Naive B cell (primary cell): Measurements from ENCODE around the gene G6PC3. TPM values are rescaled to one million over a fixed set of nuclear protein-coding genes. Genes with fewer than 3 reads are reported as not detected.
"Not testable (repeated sequence)": the region's sequence is repeated elsewhere in the genome, so short reads cannot be mapped to it uniquely, and the experiment has no call there.

ENCODE experiments used
- ATAC-seq, 2 donors: fragments of 150-1000 bp; cut with Tn5 transposase; 2 replicates each; pipeline ENCODE4 v1.10.0; 2021; ENCODE audit warnings: low read depth in 2 of 2, mild to moderate bottlenecking in 2 of 2, moderate library complexity in 2 of 2
- DNase-seq: peaks from one replicate; pipeline ENCODE4 v3.0.0; 2022
- H3K27ac Mint-ChIP-seq, 6 donors: one replicate each; pipeline ENCODE4 v1.8.0; 2020 to 2022; ENCODE audit warnings: mild to moderate bottlenecking in 6 of 6, mixed read lengths in 6 of 6, moderate library complexity in 5 of 6, inconsistent platforms in 2 of 6
- H3K27me3 Mint-ChIP-seq, 3 donors: one replicate each; pipeline ENCODE4 v1.8.0; 2021 to 2022; ENCODE audit warnings: mixed read lengths in 3 of 3, mild to moderate bottlenecking in 1 of 3
- H3K36me3 Mint-ChIP-seq, 2 donors: one replicate each; pipeline ENCODE4 v1.8.0; 2020 to 2022; ENCODE audit warnings: mixed read lengths in 2 of 2, inconsistent platforms in 1 of 2, mild to moderate bottlenecking in 1 of 2
- H3K4me1 Mint-ChIP-seq, 3 donors: one replicate each; pipeline ENCODE4 v1.8.0; 2020 to 2022; ENCODE audit warnings: mixed read lengths in 3 of 3, inconsistent platforms in 1 of 3, mild to moderate bottlenecking in 1 of 3, moderate library complexity in 1 of 3
- H3K4me3 Mint-ChIP-seq, 8 donors: one replicate each; pipeline ENCODE4 v1.8.0; 2020 to 2022; ENCODE audit warnings: mild to moderate bottlenecking in 8 of 8, mixed read lengths in 8 of 8, moderate library complexity in 8 of 8, inconsistent platforms in 2 of 8
- H3K9me3 Mint-ChIP-seq, 7 donors: one replicate each; pipeline ENCODE4 v1.8.0; 2020 to 2022; ENCODE audit warnings: mixed read lengths in 7 of 7, mild to moderate bottlenecking in 5 of 7, inconsistent platforms in 2 of 7, moderate library complexity in 1 of 7
- polyA plus RNA-seq, 6 donors: library from polyadenylated mRNA; unstranded; fragments of 300-500 nt; fragmentation: Illumina TruSeq; gene quantifications; one replicate each; pipeline ENCODE4 v1.2.3, GENCODE V29; 2021; ENCODE audit warnings: low read depth in 6 of 6

The G6PC3 gene
- polyA plus RNA-seq, 6 donors from 2014 or later: 19.2 to 28.0 (median 24.6) TPM

DNA sequence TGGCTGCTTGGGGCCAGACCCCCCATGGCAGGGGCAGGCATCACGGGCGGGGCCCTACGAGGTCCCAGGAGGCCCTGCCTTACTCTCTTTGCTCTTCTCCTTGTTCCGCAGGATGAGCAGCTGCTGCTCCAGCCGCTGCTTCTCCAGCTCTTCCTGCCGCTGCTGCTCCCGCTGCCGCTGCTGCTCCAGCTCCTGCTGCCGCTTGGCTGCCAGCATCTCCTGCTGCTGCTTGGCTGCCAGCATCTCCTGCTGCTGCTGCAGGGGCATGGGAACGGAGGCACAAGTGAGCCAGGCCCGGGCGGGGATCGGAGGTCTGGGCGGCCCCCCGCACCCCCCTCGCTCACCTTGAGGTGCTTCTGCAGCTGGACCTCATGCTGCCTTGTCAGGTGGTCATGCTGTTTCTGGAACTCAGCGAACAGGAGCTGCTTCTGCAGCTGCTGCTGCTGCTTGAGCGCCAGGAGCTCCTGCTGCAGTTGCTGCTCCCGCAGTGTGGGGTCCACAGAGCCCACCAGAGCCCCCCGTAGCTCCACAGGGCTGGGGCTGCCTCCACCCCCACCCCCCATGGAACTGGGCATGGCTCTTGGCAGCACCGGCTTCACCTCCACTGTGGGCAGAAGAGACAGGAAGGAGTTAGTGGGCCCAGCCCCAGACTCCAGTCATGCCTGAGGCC lies 22.8 kb downstream of the G6PC3 start:
- peaks cover 0 to 2% (median 0%) of the 10 kb centered on the region in 7 donors for H3K9me3 Mint-ChIP-seq
- ATAC-seq: no peak
- H3K4me1 Mint-ChIP-seq: peaks cover 18 to 27% (median 22%) of the 10 kb centered on the region in 3 donors
- no peak for DNase-seq
- no peaks in the 10 kb centered on the region for H3K27me3 Mint-ChIP-seq
- H3K4me3 Mint-ChIP-seq: no peak overlapping the region
- H3K27ac Mint-ChIP-seq: no peak overlapping the region
- peaks cover 0 to 15% of the 10 kb centered on the region in 2 donors for H3K36me3 Mint-ChIP-seq

DNA sequence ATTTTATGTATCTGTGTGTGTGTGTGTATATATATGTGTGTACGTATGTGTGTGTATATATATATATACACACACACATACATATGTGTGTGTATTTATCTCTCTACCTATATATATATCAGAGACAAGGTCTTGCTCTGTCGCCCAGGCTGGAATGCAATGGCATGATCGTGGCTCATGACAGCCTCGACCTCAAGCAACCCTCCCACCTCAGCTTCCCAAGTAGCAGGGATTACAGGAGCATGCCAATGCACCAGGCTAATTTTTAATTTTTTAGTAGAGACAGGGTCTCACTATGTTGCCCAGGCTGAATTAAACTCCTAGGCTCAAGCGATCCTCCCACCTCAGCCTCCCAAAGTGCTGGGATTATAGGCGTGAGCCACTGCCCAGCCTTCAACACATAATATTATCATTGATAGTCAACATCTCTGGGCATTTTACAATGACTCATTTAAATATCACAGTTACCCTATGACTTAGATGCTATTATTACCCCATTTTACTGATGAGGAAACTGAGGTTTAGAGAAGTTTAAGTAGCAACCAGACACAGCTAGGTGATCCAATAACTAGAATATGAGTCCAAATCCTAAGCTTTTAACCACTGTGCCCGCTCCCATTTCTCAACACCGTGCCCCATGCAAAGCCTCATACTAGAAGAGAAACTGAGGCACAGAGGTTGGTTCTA lies 24.3 kb downstream of the G6PC3 start:
- Mint-ChIP-seq H3K36me3 (peaks cover 0 to 8% of the 10 kb centered on the region in 2 donors), H3K27me3 (no peaks in the 10 kb centered on the region), H3K4me3 (no peak overlapping the region), H3K4me1 (peaks cover 18 to 27% (median 26%) of the 10 kb centered on the region in 3 donors), H3K9me3 (peaks cover 0 to 2% (median 0%) of the 10 kb centered on the region in 7 donors), H3K27ac (no peak overlapping the region)
- DNase-seq (no peak), ATAC-seq (no peak)

DNA sequence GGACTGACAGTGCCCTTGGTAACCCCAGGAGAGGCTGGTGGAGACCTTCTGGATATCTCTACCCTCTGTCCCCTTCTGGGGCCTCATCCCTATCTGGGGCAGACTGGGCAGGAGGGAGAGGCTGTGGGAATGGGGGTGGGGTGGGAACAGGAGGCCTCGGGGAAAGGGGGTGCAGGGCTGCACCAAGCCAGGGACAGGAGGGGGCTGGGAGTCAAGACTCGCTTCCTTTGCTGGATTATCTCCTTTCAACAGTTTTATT lies 24.8 kb downstream of the G6PC3 start:
- ATAC-seq (no peak), DNase-seq (no peak)
- H3K27me3 Mint-ChIP-seq: no peaks in the 10 kb centered on the region
- no peak overlapping the region for H3K4me3 Mint-ChIP-seq
- peak overlapping the region in 1 of 6 donors; percentile 61 for H3K27ac Mint-ChIP-seq
- H3K4me1 Mint-ChIP-seq: peaks cover 18 to 29% (median 27%) of the 10 kb centered on the region in 3 donors
- H3K36me3 Mint-ChIP-seq: peaks cover 0 to 8% of the 10 kb centered on the region in 2 donors
- H3K9me3 Mint-ChIP-seq: peaks cover 0 to 2% (median 0%) of the 10 kb centered on the region in 7 donors

DNA sequence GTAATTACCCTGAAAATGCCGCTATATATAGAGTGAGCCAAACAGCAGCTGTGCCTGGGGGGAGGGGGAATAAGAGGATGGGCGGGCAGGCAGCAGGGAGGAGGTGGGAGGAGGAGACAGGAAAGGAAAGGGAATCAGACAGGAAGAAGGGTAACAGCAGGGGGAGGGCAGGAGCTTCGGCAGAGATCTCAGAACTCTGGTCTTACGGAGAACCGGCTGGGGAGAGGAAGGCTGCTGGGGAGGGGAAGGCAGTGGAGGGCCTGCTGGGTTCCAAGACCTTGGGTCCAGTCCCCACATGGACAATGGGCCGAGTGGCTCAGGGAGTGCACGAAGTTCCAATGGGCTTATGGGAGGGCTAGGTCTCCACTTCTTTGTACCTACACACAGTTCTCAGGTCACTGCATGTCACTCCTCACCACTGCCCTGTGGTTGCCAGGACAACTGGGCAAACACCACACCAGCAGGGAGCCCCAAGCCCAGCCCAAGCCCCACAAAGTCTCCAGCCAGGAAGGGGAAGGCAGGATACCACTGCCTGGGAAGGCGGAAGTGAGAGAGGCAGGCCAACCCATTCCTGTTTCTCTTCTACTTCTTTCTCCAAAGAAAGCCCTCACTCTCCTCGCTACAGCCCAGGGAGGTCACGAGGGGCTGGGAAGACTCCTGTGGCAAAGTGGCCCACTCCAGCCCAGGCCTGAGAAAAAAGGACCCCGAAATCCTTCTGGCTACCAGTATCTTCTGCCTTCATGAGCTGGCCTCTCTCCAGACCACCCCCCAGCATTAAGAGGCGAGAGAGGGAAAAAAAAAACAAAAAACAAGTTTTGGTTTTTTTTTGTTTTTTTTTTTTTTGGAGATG lies 25.3 kb downstream of the G6PC3 start:
- Mint-ChIP-seq H3K27ac (peak overlapping the region in 5 of 6 donors; percentile 59 to 84 (median 63)), H3K4me1 (peaks cover 18 to 29% (median 27%) of the 10 kb centered on the region in 3 donors), H3K4me3 (no peak overlapping the region), H3K9me3 (peaks cover 0 to 2% (median 0%) of the 10 kb centered on the region in 7 donors), H3K27me3 (no peaks in the 10 kb centered on the region), H3K36me3 (peaks cover 0 to 8% of the 10 kb centered on the region in 2 donors)
- ATAC-seq (peak; percentile 19 to 43), DNase-seq (no peak)

DNA sequence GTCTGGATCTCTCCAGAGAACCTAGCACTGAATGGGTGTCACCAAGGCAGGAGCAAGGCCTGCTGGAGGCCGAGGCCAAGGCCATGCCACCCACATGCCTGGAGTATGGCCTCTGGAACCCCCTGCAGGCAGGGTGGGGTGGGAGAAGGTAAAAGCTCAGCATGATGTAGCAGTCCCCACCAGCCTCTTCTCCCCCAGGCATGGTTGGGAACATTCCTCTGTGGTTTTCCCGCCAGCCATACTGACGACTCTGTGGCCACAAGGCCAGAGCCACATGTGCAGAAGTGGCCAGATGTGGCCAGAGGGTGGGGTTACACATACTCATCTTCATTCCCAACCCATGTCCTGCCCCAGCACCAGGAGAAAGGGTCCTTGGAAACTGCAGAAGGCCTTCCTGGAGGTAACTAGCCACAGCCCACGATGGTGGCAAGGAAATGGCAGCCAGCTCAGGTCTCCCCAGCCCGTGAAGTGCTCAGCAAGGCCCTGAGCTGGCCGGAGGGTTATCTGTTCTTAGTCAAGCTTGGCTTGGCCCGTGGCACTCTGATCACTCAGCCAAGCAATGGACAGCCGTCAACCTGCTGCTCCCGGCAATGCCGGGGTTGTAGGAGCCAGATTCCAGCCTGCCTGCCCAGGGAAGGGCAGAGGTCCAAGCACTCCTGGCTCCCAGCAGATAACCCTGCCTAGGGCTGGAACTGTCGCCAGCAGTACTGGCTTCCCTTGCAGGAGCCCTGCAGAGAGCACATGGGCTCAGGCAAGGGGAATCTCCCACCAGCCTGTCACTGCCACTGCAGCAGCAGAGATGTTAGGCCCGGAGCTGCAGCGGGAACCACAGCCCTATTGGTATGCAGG lies 26.8 kb downstream of the G6PC3 start:
- H3K27ac Mint-ChIP-seq: no peak overlapping the region
- no peak for DNase-seq
- H3K27me3 Mint-ChIP-seq: no peaks in the 10 kb centered on the region
- H3K36me3 Mint-ChIP-seq: no peaks in the 10 kb centered on the region
- ATAC-seq: no peak
- H3K4me3 Mint-ChIP-seq: no peak overlapping the region
- H3K9me3 Mint-ChIP-seq: peaks cover 0 to 2% (median 0%) of the 10 kb centered on the region in 7 donors
- peaks cover 16 to 32% (median 29%) of the 10 kb centered on the region in 3 donors for H3K4me1 Mint-ChIP-seq

DNA sequence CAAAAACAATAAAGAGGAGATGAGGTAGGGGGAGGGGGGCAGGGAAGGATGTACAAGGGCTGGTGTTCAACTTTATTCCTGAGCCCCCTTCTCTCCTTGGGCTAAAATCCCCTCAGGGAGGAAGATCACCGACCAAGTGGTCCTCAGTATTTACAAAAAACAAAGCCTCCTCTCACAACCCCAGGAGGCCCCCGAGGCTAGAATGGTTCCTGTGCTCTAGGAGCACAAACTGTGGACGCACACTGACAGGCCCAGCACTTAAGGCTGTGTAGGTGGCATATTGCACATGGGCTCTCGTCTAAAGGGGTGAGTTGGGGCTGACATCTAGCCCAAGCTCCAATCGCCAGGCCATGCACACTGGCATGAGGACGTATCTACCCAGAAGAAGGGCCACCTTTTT lies 31.3 kb downstream of the G6PC3 start:
- H3K4me3 Mint-ChIP-seq, DNase-seq, ATAC-seq, H3K9me3 Mint-ChIP-seq, H3K36me3 Mint-ChIP-seq, H3K27me3 Mint-ChIP-seq: not testable (repeated sequence)
- peaks cover 20 to 38% (median 32%) of the 10 kb centered on the region in 3 donors for H3K4me1 Mint-ChIP-seq
- H3K27ac Mint-ChIP-seq: peak overlapping the region in 1 of 6 donors; percentile 37

DNA sequence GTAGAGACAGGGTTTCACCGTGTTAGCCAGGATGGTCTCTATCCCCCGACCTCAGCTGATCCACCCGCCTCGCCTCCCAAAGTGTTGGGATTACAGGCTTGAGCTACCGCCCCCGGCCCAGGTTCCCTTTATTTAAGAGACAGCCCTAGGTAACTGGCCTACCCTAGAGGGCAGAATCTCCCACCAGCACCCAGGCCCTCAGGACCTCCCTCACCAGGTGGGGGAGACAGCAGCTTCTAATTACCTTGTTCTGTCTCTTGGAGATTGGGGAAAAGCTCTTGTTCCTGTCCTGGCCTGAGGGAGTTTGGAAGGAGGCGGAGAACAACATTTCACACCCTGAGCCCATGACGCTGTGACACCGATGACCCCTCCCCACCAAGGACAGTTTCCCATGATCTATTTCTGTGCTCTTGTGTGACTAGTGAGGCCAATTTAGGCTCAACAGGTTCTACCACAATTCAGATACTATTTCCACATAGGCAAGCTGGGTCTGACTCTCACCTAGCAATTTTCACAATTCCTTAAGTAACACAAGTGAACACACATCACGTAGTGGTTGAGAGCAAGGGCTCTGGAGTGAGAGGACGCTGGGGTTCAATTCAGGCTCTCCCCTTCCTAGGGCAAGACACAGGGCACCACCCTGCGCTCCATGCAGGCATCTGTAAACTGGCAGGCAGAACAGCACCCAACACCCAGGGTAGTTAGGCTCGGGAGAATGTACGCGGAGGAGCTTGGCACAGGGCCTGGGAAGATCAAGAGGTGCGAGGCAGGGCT lies 32.5 kb downstream of the G6PC3 start:
- no peak for DNase-seq
- Mint-ChIP-seq H3K27me3 (no peaks in the 10 kb centered on the region), H3K4me1 (peaks cover 23 to 36% (median 30%) of the 10 kb centered on the region in 3 donors), H3K9me3 (no peaks in the 10 kb centered on the region), H3K4me3 (peak overlapping the region in 1 of 8 donors; percentile 27), H3K27ac (peak overlapping the region in 2 of 6 donors; percentile 73 to 84), H3K36me3 (no peaks in the 10 kb centered on the region)
- ATAC-seq: no peak

DNA sequence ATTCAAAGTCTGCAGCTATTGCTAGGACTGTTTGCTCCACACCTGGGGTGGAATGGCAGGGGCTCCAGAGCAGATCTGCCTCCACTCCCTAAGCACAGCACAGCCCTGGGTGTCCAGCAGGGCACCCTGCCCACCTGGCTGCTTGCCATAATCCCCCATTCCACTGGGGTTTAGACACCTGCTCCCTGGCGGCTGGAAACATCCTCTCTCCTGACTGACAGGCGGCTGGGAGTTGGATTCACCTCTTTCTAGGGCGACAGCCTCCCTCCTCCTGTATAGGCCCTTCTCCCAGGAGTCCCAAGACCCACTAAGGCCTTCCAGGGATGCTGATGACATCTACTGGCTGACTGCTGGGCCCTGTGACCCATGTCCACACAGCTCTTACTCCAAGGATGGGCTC lies 34.9 kb downstream of the G6PC3 start:
- no peak overlapping the region for H3K4me3 Mint-ChIP-seq
- H3K4me1 Mint-ChIP-seq: peaks cover 19 to 41% (median 27%) of the 10 kb centered on the region in 3 donors
- no peaks in the 10 kb centered on the region for H3K36me3 Mint-ChIP-seq
- ATAC-seq (no peak), DNase-seq (no peak)
- H3K27ac Mint-ChIP-seq: peak overlapping the region in 1 of 6 donors; percentile 51
- H3K9me3 Mint-ChIP-seq: no peaks in the 10 kb centered on the region
- H3K27me3 Mint-ChIP-seq: no peaks in the 10 kb centered on the region

DNA sequence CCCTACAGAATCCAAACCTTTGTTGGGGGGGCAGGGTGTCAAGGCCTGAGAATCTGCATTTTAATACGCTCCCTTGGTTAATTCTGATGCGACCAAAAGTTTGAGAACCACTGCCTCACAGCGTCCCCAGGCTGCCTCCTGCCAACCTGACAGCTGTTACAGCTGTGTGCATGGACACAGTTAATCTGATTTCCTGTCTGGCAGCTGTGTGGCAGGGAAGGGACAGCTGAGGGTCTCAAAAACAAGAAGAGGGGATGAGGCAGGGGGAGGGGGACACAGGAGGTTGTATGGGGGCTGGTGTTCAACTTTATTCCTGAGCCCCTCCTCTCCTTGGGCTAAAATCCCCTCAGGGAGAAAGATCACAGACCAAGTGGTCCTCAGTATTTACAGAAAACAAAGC lies 35.4 kb downstream of the G6PC3 start:
- Mint-ChIP-seq H3K27ac (peak overlapping the region in 2 of 6 donors; percentile 51 to 78), H3K4me1 (peaks cover 23 to 44% (median 27%) of the 10 kb centered on the region in 3 donors), H3K4me3 (no peak overlapping the region), H3K27me3 (no peaks in the 10 kb centered on the region), H3K9me3 (no peaks in the 10 kb centered on the region), H3K36me3 (no peaks in the 10 kb centered on the region)
- ATAC-seq (no peak), DNase-seq (no peak)

DNA sequence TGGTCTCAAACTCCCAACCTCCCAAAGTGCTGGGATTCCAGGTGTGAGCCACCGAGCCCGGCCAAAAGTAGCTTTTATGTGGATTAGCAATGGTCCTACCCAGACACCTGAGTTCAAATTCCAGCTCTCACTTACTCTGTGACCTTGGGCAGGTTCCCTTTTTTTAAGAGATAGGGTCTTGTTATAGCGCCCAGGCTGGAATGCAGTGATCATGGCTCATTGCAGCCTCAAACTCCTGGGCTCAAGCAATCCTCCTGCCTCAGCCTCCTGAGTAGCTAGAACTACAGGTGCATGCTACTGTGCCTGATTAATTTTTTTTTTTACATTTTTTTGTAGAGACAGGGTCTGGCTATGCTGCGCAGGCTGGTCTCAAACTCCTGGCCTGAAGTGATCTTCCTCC lies 36.3 kb downstream of the G6PC3 start:
- Mint-ChIP-seq H3K27ac (no peak overlapping the region), H3K27me3 (no peaks in the 10 kb centered on the region), H3K4me3 (no peak overlapping the region), H3K36me3 (no peaks in the 10 kb centered on the region), H3K9me3 (no peaks in the 10 kb centered on the region), H3K4me1 (peaks cover 27 to 48% (median 36%) of the 10 kb centered on the region in 3 donors)
- DNase-seq: no peak
- no peak for ATAC-seq

DNA sequence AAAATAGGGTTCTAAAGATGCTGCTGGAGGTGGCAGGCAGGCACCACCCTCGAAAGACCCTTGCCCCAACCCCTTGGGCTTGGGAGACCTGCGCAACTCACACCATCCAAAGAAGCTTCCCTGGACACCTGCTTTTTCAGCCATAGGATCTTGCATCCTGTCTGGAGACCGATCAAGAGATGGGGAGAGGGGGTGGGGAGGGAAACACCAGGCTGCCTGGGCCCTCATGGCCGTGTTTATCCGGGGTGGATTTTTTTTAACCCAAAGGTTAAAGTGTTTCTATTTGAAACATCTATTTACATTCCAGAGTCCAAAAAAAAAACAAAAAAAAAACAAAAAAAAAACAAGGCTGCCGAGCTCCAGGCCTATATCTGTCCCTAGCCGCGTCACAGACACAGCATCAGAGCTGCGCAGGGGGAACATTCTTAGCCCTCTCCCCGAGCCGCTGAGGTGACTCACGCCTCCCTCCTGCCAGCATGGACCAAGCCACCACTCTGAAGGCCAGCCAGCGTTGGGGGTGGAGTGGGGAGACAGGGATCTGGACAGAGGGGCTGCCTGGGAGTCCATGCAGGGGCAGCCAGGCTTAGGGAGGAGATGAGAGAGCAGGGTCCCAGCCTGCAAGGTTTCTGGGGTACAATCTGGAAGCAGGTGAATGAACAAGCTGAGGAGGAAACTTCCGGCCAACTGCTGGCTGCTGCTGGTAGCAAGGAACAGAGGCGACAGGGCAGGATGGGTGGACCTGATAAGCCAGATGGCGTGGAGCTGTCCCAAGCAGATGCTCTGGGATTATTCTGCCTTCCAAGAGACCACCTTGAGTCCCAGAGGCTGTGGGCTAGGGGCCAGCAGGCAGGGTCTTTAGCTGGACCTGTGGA lies 38.1 kb downstream of the G6PC3 start:
- no peaks in the 10 kb centered on the region for H3K9me3 Mint-ChIP-seq
- DNase-seq (no peak), ATAC-seq (no peak)
- H3K36me3 Mint-ChIP-seq: no peaks in the 10 kb centered on the region
- peaks cover 37 to 58% (median 46%) of the 10 kb centered on the region in 3 donors for H3K4me1 Mint-ChIP-seq
- peak overlapping the region in 1 of 6 donors; percentile 70 for H3K27ac Mint-ChIP-seq
- H3K4me3 Mint-ChIP-seq: no peak overlapping the region
- H3K27me3 Mint-ChIP-seq: no peaks in the 10 kb centered on the region

DNA sequence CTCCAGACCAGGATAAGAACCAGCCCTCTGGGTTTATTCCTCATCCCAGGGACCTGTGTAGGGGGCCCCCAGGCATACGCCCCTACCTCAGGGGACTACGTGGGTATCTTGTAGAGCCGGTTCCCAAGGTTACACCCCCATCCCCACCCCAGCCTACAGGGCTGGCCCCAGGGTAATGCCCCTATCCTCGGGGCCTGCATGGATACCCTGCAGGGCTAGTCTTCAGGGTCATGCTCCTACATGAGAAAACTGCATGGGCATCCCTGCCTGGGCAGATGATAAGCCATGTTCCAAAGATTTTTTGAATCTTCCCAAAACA lies 38.7 kb downstream of the G6PC3 start:
- Mint-ChIP-seq H3K9me3 (no peaks in the 10 kb centered on the region), H3K4me3 (no peak overlapping the region), H3K27ac (no peak overlapping the region), H3K36me3 (no peaks in the 10 kb centered on the region), H3K27me3 (no peaks in the 10 kb centered on the region), H3K4me1 (peaks cover 41 to 64% (median 51%) of the 10 kb centered on the region in 3 donors)
- DNase-seq: no peak
- ATAC-seq: no peak
